Lower lobe of right lung (tissue), 2 donors: Measurements from ENCODE around the gene TJP3. TPM values are rescaled to one million over a fixed set of nuclear protein-coding genes. Genes with fewer than 3 reads are reported as not detected.

Source experiments
- ATAC-seq, 2 donors: fragments of 200-7000 bp; cut with Tn5 transposase; one replicate each; pipeline ENCODE4 v1.9.1; 2020 to 2022; ENCODE audit warnings: mild to moderate bottlenecking in 2 of 2, moderate library complexity in 2 of 2
- DNase-seq: peaks from one replicate; pipeline ENCODE4 v3.0.0-alpha.2; 2020
- H3K27ac ChIP-seq: fragments of 200-600 bp; one replicate; pipeline ENCODE4 v1.8.0; 2022
- H3K27me3 ChIP-seq: fragments of 200-600 bp; one replicate; pipeline ENCODE4 v1.8.0; 2022; ENCODE audit warnings: low read depth
- H3K36me3 ChIP-seq: fragments of 200-600 bp; one replicate; pipeline ENCODE4 v1.8.0; 2022; ENCODE audit warnings: mild to moderate bottlenecking
- H3K4me1 ChIP-seq: fragments of 200-600 bp; one replicate; pipeline ENCODE4 v1.8.0; 2022
- H3K4me3 ChIP-seq: fragments of 200-600 bp; one replicate; pipeline ENCODE4 v1.8.0; 2022; ENCODE audit warnings: mild to moderate bottlenecking
- H3K9me3 ChIP-seq: fragments of 200-600 bp; one replicate; pipeline ENCODE4 v1.8.0; 2022
- intact Hi-C: fragments of 100-400 bp; cut with DNase I; formaldehyde crosslinking; loops from one replicate; pipeline ENCODE4 v1.11.0; 2022
- total RNA-seq: library from RNA; stranded (reverse); fragmentation: NEBNext Ultra II Directional; extraction: Animal tissue kit (Norgen Biotek cat#: 25700); gene quantifications from one replicate; pipeline ENCODE4 v1.2.1, GENCODE V29; 2021
- TF ChIP-seq, protein P1 (sequence below): fragments of 200-600 bp; IDR thresholded peaks from one replicate; pipeline ENCODE4 v1.8.0; 2022; ENCODE audit warnings: antibody characterized with exemption, mild to moderate bottlenecking
- donor health status: DM: no; HTN: yes; CAD: no; lungs with severe emphysema.

The TJP3 gene
- total RNA-seq, 1 donor from 2014 or later = 34.4 TPM

DNA sequence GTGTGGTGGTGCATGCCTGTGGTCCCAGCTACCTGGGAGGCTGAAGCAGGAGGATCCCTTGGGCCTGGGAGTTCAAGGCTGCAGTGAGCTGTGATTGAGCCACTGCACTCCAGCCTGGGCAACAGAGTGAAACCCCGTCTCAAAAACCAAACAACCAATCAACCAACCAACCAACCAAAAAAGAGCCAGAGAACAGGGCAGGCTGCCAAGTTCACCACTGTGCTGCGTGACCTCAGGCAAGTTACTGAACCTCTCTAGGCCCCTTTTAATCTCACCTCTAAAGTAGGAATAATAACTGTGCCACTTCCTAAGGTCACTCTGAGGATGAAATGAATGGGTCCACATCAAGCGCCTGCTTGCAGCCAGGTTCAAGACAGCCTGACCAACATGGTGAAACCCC lies 16.9 kb downstream of the TJP3 start:
- Histone ChIP-seq H3K9me3 (no peaks in the 10 kb centered on the region), H3K36me3 (no peaks in the 10 kb centered on the region), H3K4me3 (no peak overlapping the region), H3K27me3 (peaks cover 29% of the 10 kb centered on the region), H3K27ac (no peak overlapping the region), H3K4me1 (peaks cover 15% of the 10 kb centered on the region)
- no peak for DNase-seq
- ATAC-seq = no peak
- TF ChIP-seq, protein P1, sequence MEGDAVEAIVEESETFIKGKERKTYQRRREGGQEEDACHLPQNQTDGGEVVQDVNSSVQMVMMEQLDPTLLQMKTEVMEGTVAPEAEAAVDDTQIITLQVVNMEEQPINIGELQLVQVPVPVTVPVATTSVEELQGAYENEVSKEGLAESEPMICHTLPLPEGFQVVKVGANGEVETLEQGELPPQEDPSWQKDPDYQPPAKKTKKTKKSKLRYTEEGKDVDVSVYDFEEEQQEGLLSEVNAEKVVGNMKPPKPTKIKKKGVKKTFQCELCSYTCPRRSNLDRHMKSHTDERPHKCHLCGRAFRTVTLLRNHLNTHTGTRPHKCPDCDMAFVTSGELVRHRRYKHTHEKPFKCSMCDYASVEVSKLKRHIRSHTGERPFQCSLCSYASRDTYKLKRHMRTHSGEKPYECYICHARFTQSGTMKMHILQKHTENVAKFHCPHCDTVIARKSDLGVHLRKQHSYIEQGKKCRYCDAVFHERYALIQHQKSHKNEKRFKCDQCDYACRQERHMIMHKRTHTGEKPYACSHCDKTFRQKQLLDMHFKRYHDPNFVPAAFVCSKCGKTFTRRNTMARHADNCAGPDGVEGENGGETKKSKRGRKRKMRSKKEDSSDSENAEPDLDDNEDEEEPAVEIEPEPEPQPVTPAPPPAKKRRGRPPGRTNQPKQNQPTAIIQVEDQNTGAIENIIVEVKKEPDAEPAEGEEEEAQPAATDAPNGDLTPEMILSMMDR = no peak
- intact Hi-C loops = no loop called here

DNA sequence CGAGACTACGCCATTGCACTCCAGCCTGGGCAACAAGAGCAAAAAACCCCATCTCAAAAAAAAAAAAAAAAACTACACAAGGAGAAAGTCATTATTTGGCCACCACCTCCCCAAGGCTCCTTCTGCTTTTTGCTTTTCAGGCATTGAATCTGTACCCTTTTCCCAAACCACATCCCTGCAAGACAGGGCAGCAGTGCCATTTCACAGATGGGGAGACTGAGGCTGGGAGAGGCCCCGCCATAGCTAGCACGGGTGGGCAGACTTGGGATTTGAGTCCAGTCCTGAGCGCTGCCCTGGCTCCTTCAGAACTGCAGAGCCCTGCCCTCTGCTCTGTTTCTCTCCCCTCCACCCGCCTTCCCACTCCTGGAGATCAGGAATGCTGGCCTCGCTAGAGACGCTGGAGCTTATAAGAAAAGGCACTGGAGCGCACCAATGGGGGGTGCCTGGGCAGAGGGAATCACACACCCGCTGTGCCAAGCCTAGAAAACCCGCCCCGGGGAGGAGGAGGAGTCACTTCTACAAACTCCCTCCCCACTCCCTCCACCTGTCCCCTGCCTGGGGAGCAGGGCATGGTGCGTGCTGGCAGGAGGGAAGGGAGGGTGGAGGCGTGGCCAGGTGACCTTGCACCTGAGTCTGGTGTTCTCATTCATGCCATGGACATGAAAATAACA lies 17.6 kb downstream of the TJP3 start:
- intact Hi-C loops = no loop called here
- Histone ChIP-seq H3K4me3 (no peak overlapping the region), H3K36me3 (no peaks in the 10 kb centered on the region), H3K27me3 (peaks cover 23% of the 10 kb centered on the region), H3K9me3 (no peaks in the 10 kb centered on the region), H3K27ac (no peak overlapping the region), H3K4me1 (peaks cover 15% of the 10 kb centered on the region)
- DNase-seq (peak; percentile 68), ATAC-seq (peak; percentile 68 to 69)
- TF ChIP-seq, protein P1 = no peak

DNA sequence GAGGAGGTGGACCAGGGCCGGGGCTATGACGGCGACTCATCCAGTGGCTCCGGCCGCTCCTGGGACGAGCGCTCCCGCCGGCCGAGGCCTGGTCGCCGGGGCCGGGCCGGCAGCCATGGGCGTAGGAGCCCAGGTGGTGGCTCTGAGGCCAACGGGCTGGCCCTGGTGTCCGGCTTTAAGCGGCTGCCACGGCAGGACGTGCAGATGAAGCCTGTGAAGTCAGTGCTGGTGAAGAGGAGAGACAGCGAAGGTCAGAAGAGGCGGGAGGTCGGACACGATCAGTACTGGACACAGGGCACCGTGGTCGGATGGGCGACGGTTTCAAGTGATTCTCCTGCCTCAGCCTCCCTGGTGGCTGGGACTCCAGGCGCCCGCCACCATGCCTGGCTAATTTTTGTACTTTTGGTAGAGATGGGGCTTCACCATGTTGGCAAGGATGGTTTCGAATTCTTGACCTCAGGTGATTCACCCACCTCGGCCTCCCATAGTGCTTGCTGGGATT lies 22.3 kb downstream of the TJP3 start:
- intact Hi-C loops = no loop called here
- no peaks in the 10 kb centered on the region for H3K9me3 ChIP-seq
- no peak overlapping the region for H3K4me3 ChIP-seq
- ATAC-seq = no peak
- TF ChIP-seq, protein P1 = no peak
- H3K36me3 ChIP-seq = peaks cover 11% of the 10 kb centered on the region
- no peak overlapping the region for H3K27ac ChIP-seq
- H3K4me1 ChIP-seq = no peaks in the 10 kb centered on the region
- no peaks in the 10 kb centered on the region for H3K27me3 ChIP-seq
- DNase-seq = no peak

DNA sequence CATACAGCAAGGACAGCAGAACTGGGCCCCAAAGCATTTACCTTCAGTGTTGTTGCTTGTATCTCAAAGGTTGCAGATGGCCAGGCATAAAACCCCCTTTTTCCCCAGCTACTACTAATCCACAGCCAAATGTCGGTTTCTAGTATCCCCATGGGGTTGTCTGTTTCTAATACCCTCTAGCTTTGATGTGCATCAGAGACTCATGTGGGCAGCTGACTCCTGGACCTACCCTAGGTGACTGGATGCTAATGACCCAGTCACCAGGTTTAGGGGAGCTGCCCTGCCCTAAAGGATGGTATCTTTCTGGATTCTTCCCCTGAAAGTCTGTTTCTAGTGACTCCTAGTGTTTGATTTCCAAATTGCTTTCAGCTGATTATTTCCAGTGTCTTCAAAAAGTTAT lies 23.9 kb downstream of the TJP3 start:
- no peaks in the 10 kb centered on the region for H3K9me3 ChIP-seq
- no peaks in the 10 kb centered on the region for H3K4me1 ChIP-seq
- TF ChIP-seq, protein P1 = no peak
- ATAC-seq (no peak), DNase-seq (no peak)
- intact Hi-C loops = no loop called here
- peaks cover 11% of the 10 kb centered on the region for H3K36me3 ChIP-seq
- no peak overlapping the region for H3K4me3 ChIP-seq
- H3K27me3 ChIP-seq = no peaks in the 10 kb centered on the region
- H3K27ac ChIP-seq = no peak overlapping the region

DNA sequence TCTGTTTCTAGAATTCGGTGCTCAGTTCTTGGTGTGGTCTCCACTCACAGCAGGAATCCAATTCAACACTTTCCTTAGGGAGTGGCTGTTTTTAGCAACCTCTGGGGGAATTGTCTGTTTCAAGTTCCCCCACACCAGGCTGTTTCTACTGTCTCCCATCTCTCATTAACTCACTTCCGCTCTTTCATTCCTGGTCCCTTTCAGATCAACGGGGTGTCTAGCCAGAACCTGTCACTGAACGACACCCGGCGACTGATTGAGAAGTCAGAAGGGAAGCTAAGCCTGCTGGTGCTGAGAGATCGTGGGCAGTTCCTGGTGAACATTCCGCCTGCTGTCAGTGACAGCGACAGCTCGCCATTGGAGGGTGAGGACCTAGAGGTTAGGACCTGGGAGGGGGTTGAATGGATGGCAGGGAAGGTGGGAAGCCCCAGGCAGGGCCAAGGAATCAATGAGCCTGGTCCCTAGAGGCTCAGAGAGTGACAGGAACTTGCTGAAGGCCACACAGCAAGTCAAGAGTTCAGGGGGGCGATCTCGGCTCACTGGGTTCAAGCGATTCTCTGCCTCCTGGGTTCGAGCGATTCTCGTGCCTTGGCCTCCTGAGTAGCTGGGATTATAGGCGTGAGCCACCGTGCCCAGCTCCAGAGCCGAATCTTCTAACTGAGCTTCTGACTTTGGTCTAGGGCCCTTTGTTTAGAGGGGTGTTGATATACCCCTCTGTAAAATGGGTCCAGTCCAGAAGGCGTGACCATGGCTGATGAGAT lies 25.5 kb downstream of the TJP3 start:
- DNase-seq (no peak), ATAC-seq (no peak)
- H3K4me1 ChIP-seq = no peaks in the 10 kb centered on the region
- H3K9me3 ChIP-seq = no peaks in the 10 kb centered on the region
- TF ChIP-seq, protein P1 = no peak
- intact Hi-C loops = no loop called here
- no peaks in the 10 kb centered on the region for H3K27me3 ChIP-seq
- no peak overlapping the region for H3K27ac ChIP-seq
- H3K4me3 ChIP-seq = no peak overlapping the region
- peaks cover 13% of the 10 kb centered on the region for H3K36me3 ChIP-seq
